Hepatocyte (in vitro differentiated cells): ENCODE measurements around the gene OR10AD1.
"Not testable (repeated sequence)": the region's sequence is repeated elsewhere in the genome, so short reads cannot be mapped to it uniquely, and the experiment has no call there.

Experiments
- EZH2phosphoT487 ChIP-seq: fragments of 200-600 bp; sonication (generic); IDR thresholded peaks from one replicate; pipeline ENCODE4 v1.6.1; 2018; ENCODE audit warnings: antibody characterized with exemption, mild to moderate bottlenecking, low read depth, moderate library complexity; ENCODE audit not compliant: unreplicated experiment, severe bottlenecking
- TF ChIP-seq, protein P1 (sequence below): fragments of 200-600 bp; sonication (generic); IDR thresholded peaks from 2 replicates; pipeline ENCODE4 v1.5.1; 2016; ENCODE audit warnings: antibody characterized with exemption, mild to moderate bottlenecking; ENCODE audit not compliant: poor library complexity

DNA sequence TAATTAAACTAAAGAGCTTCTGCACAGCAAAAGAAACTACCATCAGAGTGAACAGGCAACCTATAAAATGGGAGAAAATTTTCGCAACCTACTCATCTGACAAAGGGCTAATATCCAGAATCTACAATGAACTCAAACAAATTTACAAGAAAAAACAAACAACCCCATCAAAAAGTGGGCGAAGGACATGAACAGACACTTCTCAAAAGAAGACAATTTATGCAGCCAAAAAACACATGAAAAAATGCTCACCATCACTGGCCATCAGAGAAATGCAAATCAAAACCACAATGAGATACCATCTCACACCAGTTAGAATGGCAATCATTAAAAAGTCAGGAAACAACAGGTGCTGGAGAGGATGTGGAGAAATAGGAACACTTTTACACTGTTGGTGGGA, 6.4 kb upstream of the OR10AD1 start:
- TF ChIP-seq, protein P1, sequence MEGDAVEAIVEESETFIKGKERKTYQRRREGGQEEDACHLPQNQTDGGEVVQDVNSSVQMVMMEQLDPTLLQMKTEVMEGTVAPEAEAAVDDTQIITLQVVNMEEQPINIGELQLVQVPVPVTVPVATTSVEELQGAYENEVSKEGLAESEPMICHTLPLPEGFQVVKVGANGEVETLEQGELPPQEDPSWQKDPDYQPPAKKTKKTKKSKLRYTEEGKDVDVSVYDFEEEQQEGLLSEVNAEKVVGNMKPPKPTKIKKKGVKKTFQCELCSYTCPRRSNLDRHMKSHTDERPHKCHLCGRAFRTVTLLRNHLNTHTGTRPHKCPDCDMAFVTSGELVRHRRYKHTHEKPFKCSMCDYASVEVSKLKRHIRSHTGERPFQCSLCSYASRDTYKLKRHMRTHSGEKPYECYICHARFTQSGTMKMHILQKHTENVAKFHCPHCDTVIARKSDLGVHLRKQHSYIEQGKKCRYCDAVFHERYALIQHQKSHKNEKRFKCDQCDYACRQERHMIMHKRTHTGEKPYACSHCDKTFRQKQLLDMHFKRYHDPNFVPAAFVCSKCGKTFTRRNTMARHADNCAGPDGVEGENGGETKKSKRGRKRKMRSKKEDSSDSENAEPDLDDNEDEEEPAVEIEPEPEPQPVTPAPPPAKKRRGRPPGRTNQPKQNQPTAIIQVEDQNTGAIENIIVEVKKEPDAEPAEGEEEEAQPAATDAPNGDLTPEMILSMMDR = not testable (repeated sequence)
- not testable (repeated sequence) for TF ChIP-seq EZH2phosphoT487
